ENCODE measurements around the gene SHD.
"Not testable (repeated sequence)": the region's sequence is repeated elsewhere in the genome, so short reads cannot be mapped to it uniquely, and the experiment has no call there.

Gene SHD

GRCh38 chr19:4234862-4235201 lies 44.2 kb upstream of the SHD start:
- no peak overlapping the region for H3K4me3 ChIP-seq (ENCODE audit: low read depth, low read length)
- no peak for TF ChIP-seq CTCF (IDR thresholded peaks at IDR 0.05; ENCODE audit: insufficient read depth, low read length, missing control alignments)
- POLR2A ChIA-PET = no interaction called here
- CTCF ChIA-PET = interaction anchor here (0.9 to 4.4 kb wide), 3 partner anchors 8 to 13 kb away, joined by 3 to 31 read pairs (median 4); partner anchors contain the start of gene YJU2
- no peak for DNase-seq (ENCODE audit: low read depth, low spot score)

- CTCF ChIA-PET = not testable (repeated sequence)
- POLR2A ChIA-PET = interaction anchor here (1.2 kb wide), 1 partner anchor 9 kb away, joined by 4 read pairs; the partner anchor contains the start of gene YJU2
Observed at GRCh38 chr19:4237510-4237909, 41.6 kb upstream of the SHD start.

GRCh38 chr19:4238831-4239230 lies 40.2 kb upstream of the SHD start:
- no peak for DNase-seq (ENCODE audit: low read depth, low spot score)
- CTCF ChIA-PET = no interaction called here
- no peak for TF ChIP-seq CTCF (IDR thresholded peaks at IDR 0.05; ENCODE audit: insufficient read depth, low read length, missing control alignments)
- no peak overlapping the region for H3K4me3 ChIP-seq (ENCODE audit: low read depth, low read length)
- POLR2A ChIA-PET = no interaction called here

More at GRCh38 chr19:4237510-4237909, 41.6 kb upstream of the SHD start:
- not testable (repeated sequence) for H3K4me3 ChIP-seq (ENCODE audit: low read depth, low read length); DNase-seq (ENCODE audit: low read depth, low spot score)

- no peak for TF ChIP-seq CTCF (IDR thresholded peaks at IDR 0.05; ENCODE audit: insufficient read depth, low read length, missing control alignments)
- CTCF ChIA-PET = interaction anchor here (0.7 to 5.9 kb wide), 3 partner anchors 9 to 160 kb away, joined by 3 to 31 read pairs (median 3); partner anchors contain the start of gene CHAF1A
- POLR2A ChIA-PET = no interaction called here
- no peak for DNase-seq (ENCODE audit: low read depth, low spot score)
- H3K4me3 ChIP-seq (ENCODE audit: low read depth, low read length) = no peak overlapping the region
Observed at GRCh38 chr19:4241824-4242430, 37.1 kb upstream of the SHD start.

GRCh38 chr19:4245938-4246337 lies 33.1 kb upstream of the SHD start:
- CTCF ChIA-PET = interaction anchor here (5.9 kb wide), 1 partner anchor 13 kb away, joined by 31 read pairs; no protein-coding TSS in a partner anchor
- H3K4me3 ChIP-seq (ENCODE audit: low read depth, low read length); DNase-seq (ENCODE audit: low read depth, low spot score); POLR2A ChIA-PET: not testable (repeated sequence)

- CTCF ChIA-PET = interaction anchor here (0.6 to 1.3 kb wide), 8 partner anchors 9 to 293 kb away, joined by 3 to 7 read pairs (median 4); partner anchors contain the start of gene LRG1
- peak within 1 kb of the TSS; percentile 87 for H3K4me3 ChIP-seq (ENCODE audit: low read depth, low read length)
- peak; percentile 97 for DNase-seq (ENCODE audit: low read depth, low spot score)
- POLR2A ChIA-PET = interaction anchor here (1.1 to 1.2 kb wide), 2 partner anchors 9 to 45 kb away, joined by 3 to 4 read pairs; no protein-coding TSS in a partner anchor
- peak; percentile 52 for TF ChIP-seq CTCF (IDR thresholded peaks at IDR 0.05; ENCODE audit: insufficient read depth, low read length, missing control alignments)
Observed at GRCh38 chr19:4246767-4247593, 32.1 kb upstream of the SHD start, which contains the start of gene YJU2. YJU2 (plus strand) TSS chr19:4247080; CDS start chr19:4247147, 67 bp downstream.

- H3K4me3 ChIP-seq (ENCODE audit: low read depth, low read length) = no peak overlapping the region
- POLR2A ChIA-PET = no interaction called here
- TF ChIP-seq CTCF (IDR thresholded peaks at IDR 0.05; ENCODE audit: insufficient read depth, low read length, missing control alignments) = no peak
- CTCF ChIA-PET = interaction anchor here (2.0 to 5.0 kb wide), 2 partner anchors 10 to 12 kb away, joined by 7 to 22 read pairs; partner anchors contain the start of gene YJU2
- DNase-seq (ENCODE audit: low read depth, low spot score) = no peak
Observed at GRCh38 chr19:4256563-4256962, 22.5 kb upstream of the SHD start.

All from AG04449 (cell line).